ENCODE data around the gene MEMO1. TPM values are rescaled to one million over a fixed set of nuclear protein-coding genes. Genes with fewer than 3 reads are reported as not detected.

Gene MEMO1
- total and polyA plus RNA-seq, 4 donors: 22.4 to 32.9 (median 27.3) TPM

GRCh38 chr2:32043561-32043960 lies 32.8 kb upstream of the MEMO1 start:
- no peak overlapping the region for H3K9ac ChIP-seq (ENCODE audit: low read depth in 1 of 2, low read length in 2 of 2)
- DNase-seq (ENCODE audit: low spot score): no peak
- TF ChIP-seq YY1 (IDR thresholded peaks at IDR 0.05) (no peak), RXRA (IDR thresholded peaks at IDR 0.05) (no peak), EGR1 (IDR thresholded peaks at IDR 0.05; ENCODE audit: low read depth in 2 of 2) (no peak), FOXA2 (IDR thresholded peaks at IDR 0.05) (no peak), HNF4G (IDR thresholded peaks at IDR 0.05) (no peak), NR2F2 (IDR thresholded peaks at IDR 0.05) (no peak), RAD21 (IDR thresholded peaks at IDR 0.05) (no peak), MAX (IDR thresholded peaks at IDR 0.05) (no peak), ATF3 (IDR thresholded peaks at IDR 0.05) (no peak), REST (IDR thresholded peaks at IDR 0.05) (no peak), SP1 (IDR thresholded peaks at IDR 0.05) (no peak)
- H3K27ac ChIP-seq (ENCODE audit: low read depth in 1 of 2, low read length in 2 of 2): no peak overlapping the region
- H3K4me3 ChIP-seq (ENCODE audit: low read depth in 1 of 3, low read length in 3 of 3): no peak overlapping the region
- WGBS: 80% methylated on average over 7 of the region's 7 CpGs
- no peaks in the 10 kb centered on the region for H3K36me3 ChIP-seq (ENCODE audit: control insufficient read depth in 4 of 4, insufficient read depth in 3 of 4, low read depth in 1 of 4, low read length in 3 of 4)
- no peaks in the 10 kb centered on the region for H3K9me3 ChIP-seq (ENCODE audit: control insufficient read depth in 4 of 4, low read length in 3 of 4)
- no peaks in the 10 kb centered on the region for H3K27me3 ChIP-seq (ENCODE audit: control insufficient read depth in 4 of 4, insufficient read depth in 4 of 4, low read length in 3 of 4)
- peaks cover 5 to 10% (median 9%) of the 10 kb centered on the region in 4 donors for H3K4me1 ChIP-seq (ENCODE audit: control insufficient read depth in 4 of 4, insufficient read depth in 4 of 4, low read length in 3 of 4)

- Histone ChIP-seq H3K9me3 (ENCODE audit: control insufficient read depth in 4 of 4, low read length in 3 of 4) (no peaks in the 10 kb centered on the region), H3K4me3 (ENCODE audit: low read depth in 1 of 3, low read length in 3 of 3) (peak within 1 kb of the TSS; percentile 87 to 92 (median 87)), H3K36me3 (ENCODE audit: control insufficient read depth in 4 of 4, insufficient read depth in 3 of 4, low read depth in 1 of 4, low read length in 3 of 4) (peaks cover 0 to 5% (median 0%) of the 10 kb centered on the region in 4 donors), H3K4me1 (ENCODE audit: control insufficient read depth in 4 of 4, insufficient read depth in 4 of 4, low read length in 3 of 4) (peaks cover 7 to 10% (median 9%) of the 10 kb centered on the region in 4 donors), H3K27me3 (ENCODE audit: control insufficient read depth in 4 of 4, insufficient read depth in 4 of 4, low read length in 3 of 4) (no peaks in the 10 kb centered on the region), H3K27ac (ENCODE audit: low read depth in 1 of 2, low read length in 2 of 2) (peak within 1 kb of the TSS; percentile 65 to 78), H3K9ac (ENCODE audit: low read depth in 1 of 2, low read length in 2 of 2) (peak within 1 kb of the TSS; percentile 33 to 62)
- peak; percentile 91 for DNase-seq (ENCODE audit: low spot score)
- WGBS: under 1% methylated on average over 43 of the region's 43 CpGs
- TF ChIP-seq NR2F2 (IDR thresholded peaks at IDR 0.05) (no peak), SP1 (IDR thresholded peaks at IDR 0.05) (no peak), ZBTB33 (IDR thresholded peaks at IDR 0.05) (peak; percentile 46), HNF4A (conservative IDR thresholded peaks at IDR 0.05) (no peak), RAD21 (IDR thresholded peaks at IDR 0.05) (peak; percentile 42 to 62), ATF3 (IDR thresholded peaks at IDR 0.05) (no peak), YY1 (IDR thresholded peaks at IDR 0.05) (peak; percentile 79), RXRA (IDR thresholded peaks at IDR 0.05) (no peak), FOXA1 (IDR thresholded peaks at IDR 0.05) (no peak), CTCF (IDR thresholded peaks at IDR 0.05; ENCODE audit: low read depth, low read length, missing input control) (peak; percentile 2), HNF4G (IDR thresholded peaks at IDR 0.05) (no peak), EGR1 (IDR thresholded peaks at IDR 0.05; ENCODE audit: low read depth in 2 of 2) (no peak), MAX (IDR thresholded peaks at IDR 0.05) (peak; percentile 53), JUND (IDR thresholded peaks at IDR 0.05) (no peak), FOXA2 (IDR thresholded peaks at IDR 0.05) (no peak), TAF1 (conservative IDR thresholded peaks at IDR 0.05) (peak; percentile 83), REST (IDR thresholded peaks at IDR 0.05) (peak; percentile 49), GABPA (IDR thresholded peaks at IDR 0.05 in 1 of 2, conservative IDR thresholded peaks at IDR 0.05 in 1 of 2) (peak in 1 of 2 donors; percentile 58)
Measured at GRCh38 chr2:32039447-32040219, 28.8 kb upstream of the MEMO1 start, which contains the start of gene DPY30. TSS of gene DPY30 (minus strand) at chr2:32039805. CDS start at chr2:32039456, 349 bp downstream.

Measured in liver (tissue), 9 donors.